Urinary bladder (tissue), 4 donors: ENCODE measurements around the gene SCRN1. TPM values are rescaled to one million over a fixed set of nuclear protein-coding genes. Genes with fewer than 3 reads are reported as not detected.

Experiments
- DNase-seq: peaks from one replicate; pipeline ENCODE4 v3.0.0-alpha.2; 2015; ENCODE audit errors: extremely low spot score
- H3K27ac ChIP-seq: one replicate; pipeline ENCODE4 v1.5.1; 2013; ENCODE audit warnings: low read depth, mild to moderate bottlenecking, moderate library complexity
- H3K36me3 ChIP-seq: one replicate; pipeline ENCODE4 v1.6.1; 2013; ENCODE audit warnings: mild to moderate bottlenecking, moderate library complexity; ENCODE audit not compliant: insufficient read depth
- H3K4me1 ChIP-seq: one replicate; pipeline ENCODE4 v1.6.1; 2013; ENCODE audit warnings: mild to moderate bottlenecking, moderate library complexity; ENCODE audit not compliant: insufficient read depth
- H3K4me3 ChIP-seq: one replicate; pipeline ENCODE4 v1.5.1; 2013; ENCODE audit warnings: low read depth, low read length
- WGBS: extraction: QIAGEN DNeasy Blood & Tissue Kit; methylation state at CpG from one replicate; pipeline ENCODE4 v1.1.7; 2013; 5-methylcytosine and 5-hydroxymethylcytosine counted together
- polyA plus RNA-seq: library from polyadenylated mRNA; stranded (reverse); fragments of 200-250 nt; gene quantifications from one replicate; pipeline ENCODE4 v1.2.3, GENCODE V29; 2013
- total RNA-seq: library from RNA; depleted of rRNA; stranded (reverse); fragments of >200 nt; gene quantifications from one replicate; pipeline ENCODE4 v1.2.3, GENCODE V29; 2014
- donor health status: healthy with polysubstance abuse.
- donor health status: healthy.

The SCRN1 gene, protein sequence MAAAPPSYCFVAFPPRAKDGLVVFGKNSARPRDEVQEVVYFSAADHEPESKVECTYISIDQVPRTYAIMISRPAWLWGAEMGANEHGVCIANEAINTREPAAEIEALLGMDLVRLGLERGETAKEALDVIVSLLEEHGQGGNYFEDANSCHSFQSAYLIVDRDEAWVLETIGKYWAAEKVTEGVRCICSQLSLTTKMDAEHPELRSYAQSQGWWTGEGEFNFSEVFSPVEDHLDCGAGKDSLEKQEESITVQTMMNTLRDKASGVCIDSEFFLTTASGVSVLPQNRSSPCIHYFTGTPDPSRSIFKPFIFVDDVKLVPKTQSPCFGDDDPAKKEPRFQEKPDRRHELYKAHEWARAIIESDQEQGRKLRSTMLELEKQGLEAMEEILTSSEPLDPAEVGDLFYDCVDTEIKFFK
- total RNA-seq (44.5 TPM), polyA plus RNA-seq (39.6 TPM)

DNA sequence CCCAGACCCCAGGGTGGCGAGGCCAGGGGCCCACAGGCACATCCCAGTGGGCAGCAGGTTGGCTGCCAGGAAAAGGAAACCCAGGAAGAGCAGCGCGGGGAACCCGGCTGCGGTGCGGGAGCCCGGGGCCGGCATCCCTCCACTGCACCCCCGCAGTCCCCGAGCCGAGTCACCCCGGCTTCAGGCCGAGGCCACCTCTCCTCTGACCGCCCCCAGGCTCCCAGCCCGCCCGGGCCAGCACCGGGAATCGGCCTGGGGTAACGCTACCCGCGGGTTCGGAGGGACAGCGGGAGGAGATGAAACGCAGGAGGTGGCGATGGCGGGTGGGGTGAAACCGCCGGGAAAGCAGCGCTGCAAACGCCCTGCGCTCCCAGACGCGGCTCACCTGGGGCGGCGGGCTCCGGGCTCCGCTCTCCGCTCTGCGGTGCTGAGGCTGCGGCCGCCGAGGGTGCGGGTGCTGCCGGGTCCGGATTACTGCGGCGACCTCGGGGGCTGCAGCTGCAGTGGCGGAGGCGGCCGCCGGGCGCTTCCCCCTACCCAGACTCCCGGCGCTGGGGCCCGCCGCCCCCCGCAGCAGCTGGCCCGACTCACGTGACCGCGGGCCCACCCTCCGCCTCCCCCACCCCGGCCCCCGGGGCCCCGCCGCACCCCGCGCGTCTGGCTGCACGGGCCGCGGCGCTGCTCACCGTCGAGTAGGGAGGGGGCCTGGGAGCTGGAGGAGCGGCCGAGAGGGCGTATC lies at the start of gene SCRN1:
SCRN1 (minus strand) TSS at position 545 of the 739 bp plus-strand sequence. CDS start 20,734 bp downstream, outside the sequence.
- H3K4me1 ChIP-seq = no peaks in the 10 kb centered on the region
- H3K27ac ChIP-seq = peak within 1 kb of the TSS; percentile 93
- peak within 1 kb of the TSS; percentile 88 for H3K4me3 ChIP-seq
- under 1% methylated on average over 79 of the region's 79 CpGs for WGBS
- no peaks in the 10 kb centered on the region for H3K36me3 ChIP-seq
- DNase-seq = no peak

DNA sequence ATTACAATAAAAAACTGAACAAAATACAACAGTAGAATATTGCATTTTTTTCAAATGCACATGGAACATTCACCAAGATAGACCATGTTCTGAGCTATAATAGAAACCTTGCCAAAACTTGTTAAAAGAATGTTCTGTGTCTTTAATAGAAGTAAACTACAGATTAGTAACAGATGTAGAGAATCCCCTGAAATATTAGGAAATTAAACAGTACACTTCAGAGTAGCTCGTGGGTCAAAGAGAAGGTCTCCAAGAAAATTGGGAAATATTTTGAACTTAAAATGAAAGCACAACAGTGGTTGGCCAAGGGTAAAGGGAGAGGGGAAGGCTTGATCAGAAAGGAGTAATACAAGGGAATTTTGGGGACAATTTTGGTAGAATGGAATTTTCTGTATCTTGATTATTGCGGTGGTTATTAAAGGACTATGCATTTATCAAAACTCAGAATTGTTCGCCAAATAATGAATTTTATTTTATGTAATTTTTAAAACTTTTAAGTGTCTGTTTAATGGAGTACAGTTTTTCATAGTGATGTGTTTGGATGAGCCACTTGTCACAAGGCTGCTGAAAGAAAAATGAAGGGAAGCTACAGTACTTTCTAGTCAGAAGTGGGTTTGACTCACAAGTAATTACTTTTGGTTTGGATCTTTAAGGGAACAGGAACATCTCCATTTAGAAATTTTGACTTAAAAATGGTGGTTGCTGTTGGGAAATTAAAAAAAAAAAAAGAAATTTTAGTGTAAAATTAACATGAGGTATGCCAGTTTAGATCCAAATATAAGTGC lies 48.8 kb upstream of the SCRN1 start:
- no peak overlapping the region for H3K4me3 ChIP-seq
- H3K36me3 ChIP-seq = no peaks in the 10 kb centered on the region
- DNase-seq = no peak
- 69% methylated on average over 3 of the region's 3 CpGs for WGBS
- H3K4me1 ChIP-seq = no peaks in the 10 kb centered on the region
- H3K27ac ChIP-seq = no peak overlapping the region

DNA sequence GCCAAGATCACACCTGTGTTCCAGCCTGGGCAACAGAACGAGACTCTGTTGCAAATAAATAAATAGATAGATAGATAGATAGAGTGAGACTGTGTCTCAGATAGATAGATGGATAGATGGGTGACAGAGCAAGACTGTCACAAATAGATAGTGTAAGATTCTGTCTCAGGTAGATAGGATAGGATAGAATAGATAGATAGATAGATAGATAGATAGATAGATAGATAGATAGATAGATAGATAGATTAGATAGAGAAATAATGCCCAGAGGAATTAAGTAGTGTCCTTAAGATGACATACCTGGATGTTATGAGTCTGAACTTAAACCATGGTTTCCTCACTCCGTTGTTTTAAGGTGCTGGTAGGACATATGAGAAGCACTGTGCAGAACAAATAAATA lies 46.6 kb upstream of the SCRN1 start:
- Histone ChIP-seq H3K36me3 (no peaks in the 10 kb centered on the region), H3K4me1 (no peaks in the 10 kb centered on the region), H3K4me3 (no peak overlapping the region), H3K27ac (no peak overlapping the region)
- DNase-seq = no peak
- WGBS = 84% methylated on average over 2 of the region's 2 CpGs

DNA sequence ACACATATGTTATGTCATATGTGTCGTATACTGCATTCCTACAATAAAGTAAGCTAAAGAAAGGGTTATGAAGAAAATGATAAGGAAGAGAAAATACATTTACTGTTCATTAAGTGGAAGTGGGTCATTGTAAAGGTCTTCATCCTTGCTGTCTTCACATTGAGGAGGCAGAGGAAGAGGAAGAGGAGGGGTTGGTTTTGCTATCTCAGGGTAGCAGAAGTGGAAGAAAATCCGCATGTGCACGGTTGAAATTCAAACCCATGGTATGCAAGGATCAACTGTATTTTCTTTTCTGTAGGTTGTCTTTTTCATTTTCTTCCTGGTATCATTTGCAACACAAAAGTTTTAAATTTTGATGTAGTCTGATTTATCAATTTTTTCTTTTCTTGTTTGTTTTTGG lies 44.9 kb upstream of the SCRN1 start:
- Histone ChIP-seq H3K4me3 (no peak overlapping the region), H3K4me1 (no peaks in the 10 kb centered on the region), H3K36me3 (no peaks in the 10 kb centered on the region), H3K27ac (no peak overlapping the region)
- 94% methylated on average over 3 of the region's 3 CpGs for WGBS
- DNase-seq = no peak

DNA sequence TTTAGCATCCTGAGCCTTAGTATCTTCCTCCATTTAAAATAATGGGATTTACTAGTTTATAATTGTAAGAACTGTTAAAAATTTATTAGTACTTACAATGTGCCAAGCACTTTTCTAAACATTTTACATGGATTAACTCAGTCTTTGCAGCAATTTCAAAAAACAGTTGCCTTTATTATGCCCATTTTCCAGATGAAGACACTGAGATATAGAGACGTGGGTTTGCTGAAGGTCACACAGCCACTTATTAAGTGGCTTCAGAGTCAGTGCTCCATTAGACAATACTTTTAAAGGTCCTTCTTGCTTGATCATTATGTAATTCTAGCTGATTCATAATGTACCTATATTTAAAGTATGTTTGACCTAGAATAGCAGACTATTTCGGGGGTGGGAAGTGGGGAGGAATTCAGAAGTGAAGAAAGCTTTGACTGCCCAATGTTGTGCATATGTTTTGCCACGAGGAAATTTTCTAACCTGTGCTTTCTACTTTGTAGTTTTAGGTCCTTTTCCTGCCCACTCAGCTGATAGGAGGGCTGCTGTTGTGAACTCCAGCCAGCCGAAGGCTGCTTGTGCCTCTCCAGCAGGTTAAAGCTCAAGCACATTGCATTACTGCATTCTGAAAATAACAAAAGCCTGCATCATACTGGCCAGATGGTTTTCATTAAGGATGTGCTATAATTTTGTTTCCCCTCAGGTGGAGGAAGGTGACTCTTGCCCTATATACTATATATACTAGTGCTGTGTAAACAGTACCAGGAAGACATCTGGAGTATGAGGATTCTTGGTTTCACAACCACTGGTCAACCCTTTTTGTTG lies 42.9 kb upstream of the SCRN1 start:
- H3K36me3 ChIP-seq = no peaks in the 10 kb centered on the region
- no peak for DNase-seq
- H3K4me3 ChIP-seq = no peak overlapping the region
- no peaks in the 10 kb centered on the region for H3K4me1 ChIP-seq
- WGBS = 59% methylated on average over 4 of the region's 4 CpGs
- no peak overlapping the region for H3K27ac ChIP-seq

DNA sequence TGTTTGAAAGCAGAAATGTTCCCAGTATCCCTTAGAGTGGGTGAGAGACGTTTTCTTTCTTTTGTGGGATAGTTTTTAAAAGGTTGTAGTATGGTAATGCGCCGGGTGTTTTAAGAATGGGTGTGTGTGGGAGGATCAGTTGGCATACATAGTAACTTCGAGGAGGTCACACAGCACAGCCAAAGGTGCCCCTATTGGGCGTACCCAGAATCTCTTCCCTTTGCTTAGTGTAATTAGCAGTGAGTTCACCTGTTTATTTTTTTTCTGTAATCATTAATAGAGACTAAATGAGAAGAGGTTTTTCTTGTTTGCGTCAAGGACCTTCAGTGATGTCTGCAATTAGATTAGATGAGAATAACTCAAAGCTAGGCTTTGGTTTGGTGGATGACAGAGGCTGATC lies 40.1 kb upstream of the SCRN1 start:
- no peak overlapping the region for H3K4me3 ChIP-seq
- H3K4me1 ChIP-seq = no peaks in the 10 kb centered on the region
- DNase-seq = no peak

DNA sequence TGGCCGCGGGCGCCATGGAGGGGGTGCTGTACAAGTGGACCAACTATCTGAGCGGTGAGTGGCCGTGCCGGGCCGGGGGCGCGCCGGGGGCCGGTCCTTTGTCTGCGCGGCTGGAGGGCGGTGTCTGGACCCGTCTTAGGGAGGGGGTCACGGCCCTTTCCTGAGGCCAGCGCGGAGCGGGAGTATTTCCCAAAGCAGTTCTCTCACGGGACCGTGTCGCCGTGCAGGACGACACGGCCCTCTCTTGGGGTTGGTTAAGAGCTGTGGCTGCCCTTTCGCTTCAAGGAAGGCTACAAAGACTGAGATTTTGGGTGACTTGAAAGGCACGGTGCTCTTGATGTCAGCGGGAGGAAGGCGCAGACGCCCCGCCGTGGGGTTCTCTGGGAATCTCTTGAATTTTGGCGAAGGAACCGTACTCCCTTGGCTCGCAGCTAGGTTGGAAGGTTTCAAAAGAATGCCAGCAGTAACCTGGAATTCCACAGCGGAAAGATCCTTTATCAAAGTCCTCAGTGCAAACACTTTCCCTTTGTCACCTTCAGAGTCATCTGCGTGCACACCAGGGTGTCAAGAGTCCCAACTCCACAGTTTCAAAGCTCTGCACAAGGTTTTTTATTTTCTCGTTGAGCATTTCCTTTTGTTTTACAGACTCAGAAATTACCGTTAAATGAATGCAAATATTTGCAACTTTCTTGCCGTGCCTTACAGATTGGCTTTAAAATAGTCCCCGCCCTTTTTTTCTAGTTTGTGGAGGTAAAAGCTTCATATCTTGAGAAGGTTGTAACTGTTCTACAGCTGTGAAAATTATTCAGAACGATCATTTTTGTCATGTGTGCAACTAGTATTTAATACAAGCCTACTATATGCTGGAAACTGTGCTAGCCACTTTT lies 39.4 kb upstream of the SCRN1 start:
- Histone ChIP-seq H3K36me3 (no peaks in the 10 kb centered on the region), H3K27ac (peak overlapping the region; percentile 88), H3K4me1 (no peaks in the 10 kb centered on the region), H3K4me3 (peak overlapping the region; percentile 84)
- WGBS = under 1% methylated on average over 42 of the region's 42 CpGs
- DNase-seq = no peak

More for the DNA sequence above, 40.1 kb upstream of the SCRN1 start:
- no peaks in the 10 kb centered on the region for H3K36me3 ChIP-seq
- no peak overlapping the region for H3K27ac ChIP-seq
- WGBS = 37% methylated on average over 6 of the region's 6 CpGs

DNA sequence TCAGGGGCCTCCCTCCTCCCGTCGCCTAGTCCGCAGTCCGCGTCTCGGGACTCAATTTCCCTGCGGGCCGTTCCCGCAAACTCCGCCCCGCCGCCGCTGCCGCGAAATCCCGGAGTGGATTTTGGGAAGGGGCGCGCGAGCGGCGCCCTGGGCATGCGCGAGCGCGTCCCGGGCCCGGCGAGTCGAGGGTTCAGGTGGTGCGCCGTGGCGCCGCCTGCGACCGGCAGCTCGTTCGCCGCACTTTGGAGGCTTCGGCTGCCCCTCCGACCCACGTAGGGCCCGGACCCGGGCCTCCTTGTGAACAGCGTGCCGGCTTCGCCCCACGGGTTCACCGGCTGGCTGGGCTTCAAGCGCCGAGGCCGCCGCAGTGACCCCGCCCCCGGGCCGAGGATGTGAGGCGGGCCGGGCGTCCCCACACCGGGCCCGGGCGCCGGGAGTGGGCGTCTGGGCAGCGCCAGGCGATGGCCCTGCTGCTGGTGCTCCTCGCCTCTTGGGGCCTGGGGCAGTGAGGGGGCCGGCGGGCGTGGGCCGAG lies 38.7 kb upstream of the SCRN1 start, which contains the start of gene PLEKHA8:
PLEKHA8 (plus strand) TSS at position 197 of the 533 bp plus-strand sequence. CDS start 351 bp downstream, outside the sequence.
- no peaks in the 10 kb centered on the region for H3K4me1 ChIP-seq
- DNase-seq = peak; percentile 66
- WGBS = under 1% methylated on average over 70 of the region's 70 CpGs
- H3K4me3 ChIP-seq = peak within 1 kb of the TSS; percentile 84
- H3K36me3 ChIP-seq = no peaks in the 10 kb centered on the region
- peak within 1 kb of the TSS; percentile 88 for H3K27ac ChIP-seq

DNA sequence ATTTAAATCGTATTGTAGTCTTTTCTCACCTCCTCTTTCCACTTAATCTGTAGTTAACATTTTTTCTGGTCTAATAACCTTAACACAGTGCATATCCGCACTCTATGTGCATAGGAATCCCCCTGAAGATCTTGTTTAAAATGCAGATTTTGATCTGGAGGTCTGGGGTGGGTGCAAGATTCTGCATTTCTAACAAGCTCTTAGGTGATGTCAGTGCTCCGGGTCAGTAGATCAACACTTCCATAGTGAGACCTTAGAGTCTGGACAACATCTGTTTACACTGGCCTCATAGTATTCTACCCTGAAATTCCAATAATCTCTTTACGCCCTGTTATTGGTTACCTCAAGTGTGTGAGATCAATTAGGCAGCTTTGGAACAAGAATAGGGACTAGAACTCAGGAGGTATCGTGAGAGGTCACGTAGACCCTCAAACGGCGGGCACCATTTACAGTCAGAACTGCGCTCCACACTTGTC lies 38.2 kb upstream of the SCRN1 start:
- no peaks in the 10 kb centered on the region for H3K4me1 ChIP-seq
- peak overlapping the region; percentile 12 for H3K27ac ChIP-seq
- DNase-seq = no peak
- 6% methylated on average over 9 of the region's 9 CpGs for WGBS
- H3K4me3 ChIP-seq = peak overlapping the region; percentile 84
- no peaks in the 10 kb centered on the region for H3K36me3 ChIP-seq

DNA sequence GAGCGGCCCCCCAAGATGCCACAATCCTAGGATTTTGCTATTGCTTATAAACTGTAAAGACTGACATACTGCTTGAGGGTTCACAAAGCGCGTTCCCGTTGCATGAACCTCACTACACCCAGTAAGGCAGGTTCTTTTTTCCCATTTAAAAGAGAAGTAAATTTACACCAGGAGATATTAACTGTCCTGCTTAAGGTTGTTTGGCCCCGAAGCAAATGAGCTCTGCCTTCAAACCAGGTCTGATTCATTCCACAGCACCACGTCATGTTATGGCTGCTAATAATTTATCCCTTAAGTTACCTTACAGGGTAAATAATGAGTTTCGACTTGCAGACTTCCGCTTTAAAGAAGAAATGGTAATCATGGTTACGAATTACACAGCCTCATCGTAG lies 37.5 kb upstream of the SCRN1 start:
- Histone ChIP-seq H3K4me1 (no peaks in the 10 kb centered on the region), H3K27ac (no peak overlapping the region), H3K36me3 (no peaks in the 10 kb centered on the region), H3K4me3 (peak overlapping the region; percentile 84)
- under 1% methylated on average over 10 of the region's 10 CpGs for WGBS
- no peak for DNase-seq

DNA sequence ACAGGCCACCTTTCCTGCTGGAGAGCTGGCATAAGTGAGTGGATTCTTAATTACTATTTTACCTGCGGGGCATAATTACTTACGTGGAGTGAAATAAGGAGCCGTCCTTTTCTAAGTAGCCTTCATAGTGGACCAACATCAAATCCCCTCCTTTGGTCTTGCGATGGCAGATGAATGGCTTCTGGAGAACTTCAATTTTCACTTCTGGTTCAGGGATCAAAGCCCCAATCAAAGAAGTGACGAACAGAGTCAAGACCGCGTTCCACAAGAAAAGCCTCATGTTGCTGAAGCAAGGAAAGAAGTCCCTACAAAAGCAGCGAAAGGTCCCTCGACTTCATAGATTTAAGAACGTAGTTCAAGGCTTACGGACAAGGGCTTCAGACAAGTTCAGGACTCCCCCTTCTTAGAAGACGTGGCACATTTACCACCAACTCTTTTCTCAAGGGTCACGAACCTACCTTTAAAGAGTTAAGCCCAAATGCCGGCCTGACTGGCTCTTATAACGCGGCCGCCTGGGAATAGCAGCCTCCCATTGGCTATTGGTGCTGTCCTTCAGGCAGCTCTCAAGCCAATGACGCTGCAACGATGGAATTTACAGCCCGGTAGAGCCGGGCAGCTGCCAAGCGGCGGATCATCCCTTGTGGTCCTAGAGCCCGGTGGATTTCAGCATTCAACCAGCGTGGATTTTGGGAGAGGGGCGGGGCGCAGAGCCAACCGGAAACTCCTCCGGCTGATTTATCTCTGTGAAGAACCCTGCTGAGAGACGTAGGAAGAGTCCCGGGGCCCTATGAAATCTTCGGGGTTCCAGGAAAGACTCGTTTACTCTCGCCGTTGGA lies 36.8 kb upstream of the SCRN1 start, which contains the start of gene FKBP14:
FKBP14 (minus strand) TSS at position 474 of the 836 bp plus-strand sequence; CDS start at position 280, 194 bp downstream.
- peak within 1 kb of the TSS; percentile 31 for H3K27ac ChIP-seq
- WGBS = under 1% methylated on average over 35 of the region's 35 CpGs
- peak; percentile 98 for DNase-seq
- peak within 1 kb of the TSS; percentile 84 for H3K4me3 ChIP-seq
- no peaks in the 10 kb centered on the region for H3K36me3 ChIP-seq
- H3K4me1 ChIP-seq = no peaks in the 10 kb centered on the region
